Breast epithelium (tissue), 3 donors: Measurements from ENCODE around the gene GOLGA7B.

Source experiments
- CTCF ChIP-seq, 3 donors: fragments of 450-650 bp; IDR thresholded peaks; one replicate each; pipeline ENCODE4 v1.5.1; 2016 to 2017; ENCODE audit warnings: antibody characterized with exemption in 3 of 3, mild to moderate bottlenecking in 3 of 3, moderate library complexity in 3 of 3
- POLR2A ChIP-seq: fragments of 450-650 bp; IDR thresholded peaks from one replicate; pipeline ENCODE4 v1.6.1; 2016; ENCODE audit warnings: antibody characterized with exemption, mild to moderate bottlenecking, moderate library complexity
- POLR2AphosphoS5 ChIP-seq, 3 donors: sonication (generic); formaldehyde crosslinking; IDR thresholded peaks; one replicate each; pipeline ENCODE4 v1.6.1; 2017; ENCODE audit warnings: antibody characterized with exemption in 3 of 3

GRCh38 chr10:97820096-97820704 lies 29.4 kb upstream of the GOLGA7B start:
- no peak for TF ChIP-seq POLR2A
- TF ChIP-seq CTCF (IDR thresholded peaks at IDR 0.05), result no peak
- no peak for TF ChIP-seq POLR2AphosphoS5 (IDR thresholded peaks at IDR 0.05)
